Peyer's patch (tissue), 4 donors: ENCODE data around the gene DIAPH2.

Experiments used
- POLR2A ChIP-seq, 2 donors: fragments of 450-650 bp; IDR thresholded peaks; one replicate each; pipeline ENCODE4 v1.5.1; 2017; ENCODE audit warnings: antibody characterized with exemption in 2 of 2, mild to moderate bottlenecking in 2 of 2, moderate library complexity in 2 of 2
- TF ChIP-seq, protein P1 (sequence below), 6 experiments: fragments of 450-650 bp in 4 of 6; fragments of 200-600 bp in 2 of 6; sonication (generic) in 1 of 6; IDR thresholded peaks; one replicate each; pipeline ENCODE4 v1.5.1; 2017 to 2019; ENCODE audit warnings: antibody characterized with exemption in 6 of 6, mild to moderate bottlenecking in 3 of 6, moderate library complexity in 1 of 6

DNA sequence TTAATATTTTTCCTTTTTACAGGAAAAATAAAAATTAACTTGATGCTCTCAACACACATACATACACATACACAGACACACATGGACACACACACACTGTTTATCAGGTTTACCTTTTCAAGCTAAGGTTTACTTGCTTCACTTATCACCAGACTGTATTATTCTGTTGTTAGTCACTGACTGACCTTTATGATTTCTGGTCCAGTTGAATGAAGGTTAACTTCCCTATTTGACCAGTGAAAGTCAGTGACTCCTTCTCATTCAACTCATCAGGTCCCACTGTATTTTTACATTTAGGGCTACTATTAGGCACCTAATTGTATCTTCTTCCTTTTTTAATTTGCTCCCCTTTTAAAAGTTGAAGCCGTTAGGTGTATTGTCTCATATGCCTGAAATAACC is 16.0 kb downstream of the DIAPH2 start:
- TF ChIP-seq POLR2A (IDR thresholded peaks at IDR 0.05), result no peak
- TF ChIP-seq, protein P1, sequence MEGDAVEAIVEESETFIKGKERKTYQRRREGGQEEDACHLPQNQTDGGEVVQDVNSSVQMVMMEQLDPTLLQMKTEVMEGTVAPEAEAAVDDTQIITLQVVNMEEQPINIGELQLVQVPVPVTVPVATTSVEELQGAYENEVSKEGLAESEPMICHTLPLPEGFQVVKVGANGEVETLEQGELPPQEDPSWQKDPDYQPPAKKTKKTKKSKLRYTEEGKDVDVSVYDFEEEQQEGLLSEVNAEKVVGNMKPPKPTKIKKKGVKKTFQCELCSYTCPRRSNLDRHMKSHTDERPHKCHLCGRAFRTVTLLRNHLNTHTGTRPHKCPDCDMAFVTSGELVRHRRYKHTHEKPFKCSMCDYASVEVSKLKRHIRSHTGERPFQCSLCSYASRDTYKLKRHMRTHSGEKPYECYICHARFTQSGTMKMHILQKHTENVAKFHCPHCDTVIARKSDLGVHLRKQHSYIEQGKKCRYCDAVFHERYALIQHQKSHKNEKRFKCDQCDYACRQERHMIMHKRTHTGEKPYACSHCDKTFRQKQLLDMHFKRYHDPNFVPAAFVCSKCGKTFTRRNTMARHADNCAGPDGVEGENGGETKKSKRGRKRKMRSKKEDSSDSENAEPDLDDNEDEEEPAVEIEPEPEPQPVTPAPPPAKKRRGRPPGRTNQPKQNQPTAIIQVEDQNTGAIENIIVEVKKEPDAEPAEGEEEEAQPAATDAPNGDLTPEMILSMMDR (IDR thresholded peaks at IDR 0.05), result no peak
